NCI-H1436 (cell line): ENCODE data around the gene JCAD.
"Not testable (repeated sequence)": the region's sequence is repeated elsewhere in the genome, so short reads cannot be mapped to it uniquely, and the experiment has no call there.

Experiments used
- DNase-seq: peaks from one replicate; lab custom pipeline; 2025; lab: John Stamatoyannopoulos, UW

JCAD gene

DNA sequence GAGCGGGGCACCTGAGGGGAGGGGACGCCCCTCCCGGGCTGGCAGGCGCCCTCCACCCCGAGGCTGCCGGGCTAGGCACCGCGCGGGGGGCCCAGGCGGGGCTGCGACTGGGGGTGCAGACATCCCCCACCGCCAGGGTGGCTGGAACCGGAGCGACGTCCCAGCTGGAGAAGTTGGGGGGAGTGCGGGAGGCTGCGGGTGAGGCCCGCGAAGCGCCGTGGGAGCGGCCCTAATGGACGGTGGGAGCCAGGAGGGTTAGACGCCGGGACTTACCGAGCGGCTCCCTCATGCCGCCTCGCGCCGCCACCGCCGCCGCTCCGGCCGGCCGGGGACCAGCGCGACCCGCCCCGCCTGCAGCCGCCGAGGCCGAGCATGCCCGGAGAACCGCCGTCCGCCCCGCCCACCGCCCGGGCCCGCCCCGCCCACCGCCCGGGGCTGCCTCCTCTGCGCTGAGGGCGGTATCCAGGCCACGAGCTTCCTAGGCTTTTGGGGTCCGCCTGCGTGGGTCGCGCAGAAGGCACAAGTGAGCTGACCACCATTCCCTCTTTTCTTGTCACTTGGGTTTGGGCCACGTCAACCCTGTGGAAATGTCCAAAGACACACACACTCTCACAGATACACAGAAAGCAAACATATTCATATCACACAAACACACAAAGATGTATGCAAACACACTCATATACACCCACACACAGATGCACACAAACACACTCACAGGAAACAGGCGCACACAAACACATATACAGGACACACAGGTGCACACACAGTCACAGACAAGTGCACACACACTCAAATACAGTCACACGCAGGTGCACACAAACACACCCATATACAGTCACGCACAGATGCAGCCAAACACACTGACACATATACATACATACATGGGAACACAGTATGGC, at the start of gene JCAD:
Gene JCAD (minus strand): TSS at position 378 of the 899 bp plus-strand sequence. CDS start 11,774 bp downstream, outside the sequence.
- peak; percentile 49 for DNase-seq

GRCh38 chr10:30106987-30107386, 47.6 kb upstream of the JCAD start:
- no peak for DNase-seq

GRCh38 chr10:30103595-30104320, 44.4 kb upstream of the JCAD start:
- no peak for DNase-seq

DNA sequence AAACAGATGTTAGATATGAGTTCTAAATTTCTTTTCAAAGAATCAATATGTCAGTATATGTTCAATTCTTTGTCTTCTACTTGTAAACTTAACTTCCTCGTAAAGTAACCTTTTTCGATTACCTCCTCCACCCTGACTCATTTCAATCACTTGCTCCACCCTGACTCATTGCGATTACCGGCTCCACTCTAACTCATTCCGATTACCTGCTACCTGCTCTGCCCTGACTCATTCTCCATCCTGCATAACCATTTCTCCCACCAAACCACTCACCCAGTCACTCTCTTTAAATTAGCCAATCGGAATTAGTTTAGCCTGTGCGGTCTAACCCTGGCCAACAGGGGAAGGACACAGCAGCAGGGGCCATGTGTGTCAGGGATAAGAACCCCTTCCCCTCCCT, 40.3 kb upstream of the JCAD start:
- not testable (repeated sequence) for DNase-seq

DNA sequence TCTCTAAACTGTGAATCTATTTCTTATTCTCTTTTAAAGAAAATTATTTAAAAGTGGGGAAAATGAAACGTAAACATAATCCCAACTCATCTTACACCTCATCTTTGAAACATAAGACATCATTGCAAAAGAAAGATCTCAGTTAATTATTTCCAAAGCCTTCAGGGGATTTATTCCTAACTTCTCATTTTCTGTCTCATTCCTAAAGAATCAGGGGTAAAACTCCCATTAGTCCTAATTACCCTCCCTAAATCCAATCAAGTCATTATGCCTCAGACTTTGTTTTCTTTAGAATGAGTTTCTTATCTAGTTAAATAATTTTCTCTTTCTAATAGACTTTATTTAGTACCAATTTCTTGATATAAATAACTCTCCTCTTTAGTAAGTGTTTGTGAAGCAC, 39.7 kb upstream of the JCAD start:
- DNase-seq: no peak

DNA sequence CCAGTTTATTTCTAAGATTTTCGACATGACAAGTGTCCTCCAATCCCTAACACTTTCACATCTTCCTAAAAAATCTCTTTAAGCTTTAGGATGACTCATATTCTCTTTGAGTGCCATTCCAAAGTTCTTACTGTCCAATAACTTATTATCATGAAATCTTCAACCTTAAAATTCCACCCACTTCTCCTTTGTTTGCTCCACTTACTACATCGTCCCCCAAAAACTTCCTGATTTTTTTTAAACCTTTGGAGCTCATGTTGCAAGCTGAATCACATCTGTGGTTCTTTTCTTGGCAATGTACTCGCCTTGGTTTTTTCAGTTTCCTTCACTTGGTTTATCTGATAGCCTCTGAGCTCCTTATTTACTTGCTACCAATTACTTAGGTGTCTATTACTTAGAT, 39.2 kb upstream of the JCAD start:
- no peak for DNase-seq

- DNase-seq: no peak
These were observed 37.2 kb upstream of the JCAD start for GRCh38 chr10:30096564-30096963.

- no peak for DNase-seq
These were observed 36.4 kb upstream of the JCAD start for GRCh38 chr10:30095631-30096422.

DNA sequence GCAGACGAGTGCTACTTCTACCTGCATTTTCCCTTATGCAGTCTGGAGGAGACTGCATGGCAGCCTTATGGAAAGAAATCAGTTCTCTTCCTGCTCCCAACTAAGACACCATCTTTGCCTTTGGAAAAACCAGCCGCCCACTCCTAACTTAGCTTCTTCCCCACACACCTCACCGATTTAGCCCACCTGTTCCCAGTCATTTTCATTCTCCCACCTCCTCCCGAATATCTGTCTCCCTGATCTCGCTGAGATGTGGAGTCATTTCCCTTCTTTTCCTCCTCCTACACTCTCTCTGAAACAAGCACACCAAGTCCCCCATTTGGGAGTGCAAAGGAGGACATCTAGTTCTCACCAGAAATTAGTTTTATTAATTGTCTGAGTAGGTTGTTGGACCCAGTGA, 35.2 kb upstream of the JCAD start:
- no peak for DNase-seq

GRCh38 chr10:30093303-30093950, 34.0 kb upstream of the JCAD start:
- DNase-seq: no peak

DNA sequence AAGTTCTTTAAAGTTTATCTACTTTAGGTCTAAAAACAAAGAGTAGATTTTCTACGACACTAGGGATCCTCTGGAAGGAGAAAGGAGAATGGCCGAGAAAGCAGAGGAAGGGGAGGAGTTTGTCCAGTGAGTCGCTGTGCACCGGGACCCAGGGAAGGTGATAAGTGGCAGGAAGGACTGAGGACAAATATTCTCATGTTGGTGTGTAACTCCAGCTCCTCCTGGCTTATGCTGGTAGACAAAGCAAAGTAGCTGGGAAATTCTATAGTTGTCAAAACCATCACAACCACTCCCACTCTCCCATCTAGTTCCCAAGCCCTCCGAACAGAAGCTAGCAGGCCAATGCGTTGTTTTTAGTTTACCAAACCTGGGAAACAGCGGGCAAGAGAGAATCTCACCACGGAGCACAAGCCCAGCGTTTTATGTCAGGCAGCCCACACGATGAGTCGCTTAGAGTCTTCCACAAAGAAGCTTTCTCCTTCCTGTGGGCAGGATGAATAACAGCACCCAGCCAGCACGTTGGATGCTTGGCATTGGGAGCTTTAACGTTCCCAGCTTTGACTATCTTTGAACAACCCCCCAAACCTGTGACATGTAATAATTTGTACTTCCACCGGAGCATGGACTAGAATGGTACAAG, 32.9 kb upstream of the JCAD start:
- no peak for DNase-seq

DNA sequence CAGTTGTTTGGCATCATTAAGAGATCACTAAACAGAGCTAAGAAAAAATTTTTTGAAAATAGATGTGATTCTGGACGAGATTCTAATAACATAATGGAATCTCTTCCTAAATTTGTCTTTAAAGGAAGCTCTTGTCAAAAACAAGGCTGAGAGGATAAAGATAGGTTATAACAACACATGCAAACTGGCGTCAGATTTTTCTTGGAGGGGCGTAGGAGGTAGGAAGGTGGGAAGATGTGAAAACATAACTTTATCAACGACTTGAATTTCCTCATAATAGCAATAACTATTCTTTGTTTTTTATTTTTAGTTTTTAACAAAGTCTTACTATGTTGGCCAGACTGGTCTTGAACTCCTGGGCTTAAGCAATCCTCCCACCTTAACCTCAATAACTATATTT, 31.8 kb upstream of the JCAD start:
- DNase-seq: no peak

DNA sequence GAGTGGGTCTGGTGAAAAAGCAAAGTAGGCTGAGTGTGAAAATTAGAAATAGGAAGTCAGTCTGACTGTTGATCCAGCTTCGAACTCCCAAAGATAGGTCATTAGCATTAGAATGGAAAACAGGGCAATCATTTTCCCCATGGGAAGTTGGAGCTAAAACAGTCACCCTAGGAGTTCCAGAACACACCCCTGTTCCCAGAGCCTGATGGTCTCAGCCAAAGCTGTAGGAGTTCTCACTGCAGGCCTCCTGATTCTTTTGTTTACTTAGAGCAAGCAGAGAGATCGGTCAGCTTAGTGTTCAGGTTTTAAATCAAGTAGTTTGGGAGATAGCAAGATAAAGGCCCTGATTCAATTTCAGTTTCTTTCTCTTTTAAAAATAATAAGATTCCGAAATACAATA, 28.8 kb upstream of the JCAD start:
- DNase-seq: no peak

GRCh38 chr10:30083934-30084333, 24.5 kb upstream of the JCAD start:
- DNase-seq: no peak

DNA sequence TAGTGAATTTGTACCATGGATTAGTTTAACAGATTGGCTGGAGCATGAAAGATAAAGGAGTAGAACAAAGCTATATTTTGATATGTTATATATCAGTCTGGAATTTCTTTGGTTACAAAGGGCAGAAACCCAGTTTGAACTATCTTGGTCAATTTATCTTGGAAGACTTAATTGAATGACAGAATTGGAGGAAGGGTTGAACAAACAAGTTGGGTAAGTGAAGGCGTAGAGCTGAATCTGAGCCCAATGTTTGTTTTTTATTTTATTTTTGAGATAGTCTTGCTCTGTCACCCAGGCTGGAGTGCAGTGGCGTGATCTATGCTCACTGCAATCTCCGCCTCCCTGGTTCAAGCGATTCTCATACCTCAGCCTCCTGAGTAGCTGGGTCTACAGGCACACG, 21.8 kb upstream of the JCAD start:
- no peak for DNase-seq

DNA sequence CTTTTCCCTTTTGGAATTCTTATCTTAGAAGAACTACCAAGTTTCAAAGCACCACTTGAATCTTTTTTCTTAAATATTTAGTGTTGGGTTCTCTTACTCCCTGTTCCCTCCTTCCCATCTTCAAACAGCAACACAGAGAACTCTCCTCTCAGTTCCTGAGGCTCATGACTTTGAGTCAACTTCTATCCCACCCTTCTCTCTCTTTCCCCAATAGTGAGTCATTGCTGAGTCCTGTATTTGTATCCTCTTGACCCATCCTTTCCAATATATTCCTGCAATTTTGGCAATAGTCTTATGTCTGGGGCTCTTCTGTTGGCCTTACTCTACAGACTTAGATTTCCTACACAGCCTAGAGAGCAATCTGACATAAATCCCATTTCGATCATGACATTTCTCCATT, 20.8 kb upstream of the JCAD start:
- no peak for DNase-seq

DNA sequence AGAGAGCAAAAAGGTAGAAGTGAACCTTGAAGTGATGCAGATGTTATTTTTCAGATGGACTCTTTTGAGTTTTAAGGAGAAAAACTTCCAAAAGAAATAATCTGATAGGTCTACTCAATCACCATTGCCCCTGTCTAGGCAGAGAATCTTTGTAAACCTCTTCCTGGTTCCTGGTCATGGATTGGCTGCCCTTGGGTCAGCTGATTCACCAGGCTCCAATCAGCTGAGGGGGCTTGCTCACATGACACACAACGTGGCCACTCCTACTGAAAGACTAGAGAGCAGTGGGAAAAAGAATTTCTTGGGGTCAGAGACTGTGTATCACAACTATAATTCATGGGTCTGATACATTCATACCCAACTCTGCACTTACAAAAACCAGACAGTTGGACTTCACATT, 20.0 kb upstream of the JCAD start:
- no peak for DNase-seq

DNA sequence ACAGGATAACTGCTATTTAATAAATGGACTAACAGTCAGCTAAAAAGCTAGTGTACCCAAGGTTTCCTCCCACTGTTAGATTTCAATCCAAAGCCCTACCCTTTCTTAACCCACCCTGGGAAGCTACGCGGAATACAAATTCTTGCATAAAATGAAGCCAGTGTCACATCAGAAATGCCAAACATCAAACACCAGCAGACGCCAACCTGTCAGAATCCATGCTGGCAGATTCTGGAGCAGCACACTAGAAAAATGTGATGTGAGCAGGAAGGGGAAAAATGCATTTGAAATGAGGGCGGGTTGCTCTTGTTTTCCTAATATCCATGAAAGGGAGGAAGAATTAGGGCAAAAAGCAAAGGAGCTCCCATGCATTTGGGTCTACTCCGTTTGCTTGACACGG, 16.1 kb upstream of the JCAD start:
- DNase-seq: no peak

- DNase-seq: no peak
These were observed 15.5 kb upstream of the JCAD start for GRCh38 chr10:30074933-30075332.

DNA sequence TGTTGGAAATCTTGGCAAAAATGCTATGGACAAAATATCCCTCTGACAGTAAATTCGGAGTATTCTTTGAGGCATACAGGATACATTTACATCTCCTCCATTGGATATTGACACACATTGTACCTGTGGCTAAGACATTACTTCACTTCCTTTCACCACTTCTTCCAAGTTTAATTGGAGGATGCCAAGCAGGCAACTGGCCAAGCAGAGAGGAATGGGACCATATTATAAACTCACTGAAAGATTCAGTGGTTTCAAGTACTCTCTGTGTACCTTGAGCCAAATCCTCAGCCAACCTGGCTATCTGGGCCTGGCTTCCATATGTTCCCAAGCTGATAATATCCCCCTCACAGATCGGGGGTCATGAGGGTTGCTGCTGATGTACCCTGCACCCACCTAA, 14.7 kb upstream of the JCAD start:
- no peak for DNase-seq

DNA sequence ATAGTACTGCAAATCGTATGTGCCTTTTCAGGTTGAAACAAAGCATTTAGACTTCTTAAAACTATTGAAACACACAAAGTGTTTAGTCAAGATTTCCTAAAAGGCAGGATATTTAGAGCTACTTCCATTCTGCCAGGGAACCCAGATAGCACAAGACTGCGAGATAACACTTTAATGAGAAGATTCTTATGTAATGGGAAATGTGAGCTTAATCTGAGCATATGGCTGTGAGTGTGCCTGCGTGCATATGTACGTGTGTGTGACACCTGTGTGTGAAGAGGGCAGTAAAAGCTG, 14.3 kb upstream of the JCAD start:
- no peak for DNase-seq
